Neutrophil (primary cell): ENCODE results near the gene ARMC12.

Source experiments
- H3K27ac ChIP-seq: fragments of 200-600 bp; sonication (generic); 2 replicates; pipeline ENCODE4 v1.5.1; 2016; ENCODE audit warnings: mild to moderate bottlenecking, moderate library complexity
- H3K27me3 ChIP-seq: fragments of 200-600 bp; sonication (generic); 2 replicates; pipeline ENCODE4 v1.6.0; 2016; ENCODE audit warnings: mild to moderate bottlenecking
- H3K36me3 ChIP-seq: fragments of 200-600 bp; sonication (generic); 2 replicates; pipeline ENCODE4 v1.5.1; 2017
- H3K4me1 ChIP-seq, 2 experiments: fragments of 200-600 bp in 1 of 2; sonication (generic) in 1 of 2; 1 replicate in 1 of 2; 2 replicates in 1 of 2; pipeline versions ENCODE4 v1.5.1 to v1.6.1; 2013 to 2016; ENCODE audit warnings: low read depth in 1 of 2, low read length in 1 of 2, mild to moderate bottlenecking in 1 of 2, moderate library complexity in 1 of 2; ENCODE audit not compliant: control insufficient read depth in 1 of 2, insufficient read depth in 1 of 2
- H3K4me3 ChIP-seq, 2 experiments: fragments of 200-600 bp in 1 of 2; sonication (generic) in 1 of 2; 1 replicate in 1 of 2; 2 replicates in 1 of 2; pipeline ENCODE4 v1.5.1; 2013 to 2016; ENCODE audit warnings: low read depth in 1 of 2, low read length in 1 of 2, mild to moderate bottlenecking in 1 of 2, moderate library complexity in 1 of 2
- H3K9me3 ChIP-seq: fragments of 200-600 bp; sonication (generic); 2 replicates; pipeline ENCODE4 v1.5.1; 2016
- CTCF ChIP-seq: fragments of 200-600 bp; sonication (generic); IDR thresholded peaks from 2 replicates; pipeline ENCODE4 v1.5.1; 2016; ENCODE audit warnings: antibody characterized with exemption

Gene ARMC12

GRCh38 chr6:35750557-35750956, 13.7 kb downstream of the ARMC12 start:
- no peak for TF ChIP-seq CTCF
- Histone ChIP-seq H3K9me3 (no peaks in the 10 kb centered on the region), H3K36me3 (no peaks in the 10 kb centered on the region), H3K4me1 (peaks cover 2 to 3% of the 10 kb centered on the region in 2 experiments), H3K27me3 (no peaks in the 10 kb centered on the region), H3K27ac (no peak overlapping the region), H3K4me3 (no peak overlapping the region)

- no peak for TF ChIP-seq CTCF
- no peak overlapping the region for H3K27ac ChIP-seq
- H3K4me3 ChIP-seq: no peak overlapping the region
- H3K27me3 ChIP-seq: no peaks in the 10 kb centered on the region
- H3K4me1 ChIP-seq: no peaks in the 10 kb centered on the region
- H3K36me3 ChIP-seq: no peaks in the 10 kb centered on the region
- no peaks in the 10 kb centered on the region for H3K9me3 ChIP-seq
Measured at GRCh38 chr6:35751594-35751993, 14.8 kb downstream of the ARMC12 start.

- no peaks in the 10 kb centered on the region for H3K36me3 ChIP-seq
- H3K4me3 ChIP-seq: no peak overlapping the region
- no peak for TF ChIP-seq CTCF
- H3K27ac ChIP-seq: no peak overlapping the region
- H3K27me3 ChIP-seq: no peaks in the 10 kb centered on the region
- peaks cover 0 to 1% of the 10 kb centered on the region in 2 experiments for H3K4me1 ChIP-seq
- no peaks in the 10 kb centered on the region for H3K9me3 ChIP-seq
Measured at GRCh38 chr6:35752330-35752729, 15.5 kb downstream of the ARMC12 start.

- TF ChIP-seq CTCF: no peak
- Histone ChIP-seq H3K9me3 (no peaks in the 10 kb centered on the region), H3K4me3 (no peak overlapping the region), H3K36me3 (no peaks in the 10 kb centered on the region), H3K27ac (no peak overlapping the region), H3K27me3 (no peaks in the 10 kb centered on the region), H3K4me1 (peaks cover 0 to 8% of the 10 kb centered on the region in 2 experiments)
Measured at GRCh38 chr6:35754452-35755277, 17.8 kb downstream of the ARMC12 start.

GRCh38 chr6:35755278-35755924, 18.6 kb downstream of the ARMC12 start:
- Histone ChIP-seq H3K4me1 (peaks cover 0 to 8% of the 10 kb centered on the region in 2 experiments), H3K27me3 (no peaks in the 10 kb centered on the region), H3K9me3 (no peaks in the 10 kb centered on the region), H3K27ac (no peak overlapping the region), H3K36me3 (no peaks in the 10 kb centered on the region), H3K4me3 (no peak overlapping the region)
- TF ChIP-seq CTCF: no peak
